ENCODE results near the gene SFI1. TPM values are rescaled to one million over a fixed set of nuclear protein-coding genes. Genes with fewer than 3 reads are reported as not detected.

SFI1 gene
- total RNA-seq, 1 experiment from 2014 or later, result 59.2 TPM

- Mint-ChIP-seq H3K4me1 (ENCODE audit: low read depth, unreplicated experiment) (peaks cover 23% of the 10 kb centered on the region), H3K4me3 (ENCODE audit: low read depth, unreplicated experiment) (peak overlapping the region; percentile 93), H3K36me3 (ENCODE audit: insufficient read depth, unreplicated experiment) (peaks cover 34% of the 10 kb centered on the region), H3K27ac (ENCODE audit: unreplicated experiment) (peak overlapping the region; percentile 99), H3K9me3 (ENCODE audit: low read depth, unreplicated experiment) (no peaks in the 10 kb centered on the region), H3K27me3 (ENCODE audit: unreplicated experiment) (no peaks in the 10 kb centered on the region)
- CTCF ChIA-PET, result interaction anchor here (0.7 to 2.7 kb wide), 3 partner anchors 14 to 308 kb away, joined by 9 to 13 read pairs (median 12); no protein-coding TSS in a partner anchor
- TSS peak; percentile 97 for BruUV-seq (replicated peaks)
- intact Hi-C loops (cut with micrococcal nuclease; ENCODE audit: unreplicated experiment), result loop anchor here (5.0 kb wide), 2 partner anchors 90 to 310 kb away; partner anchors contain the start of genes DEPDC5 and PRR14L
- no peak for DNase-seq
- TF ChIP-seq CTCF (IDR thresholded peaks at IDR 0.05; ENCODE audit: unreplicated experiment), result no peak
Observed at GRCh38 chr22:31662668-31663037, 166.3 kb downstream of the SFI1 start.

Small RNA genes within 50 kb of the gene (microRNA-seq; reads per million reads assigned to microRNA genes)
- gene MIR7109, result not detected

Other genes starting within 250 kb of the SFI1 start
- gene PIK3IP1, start 204.0 kb upstream of the SFI1 start, total RNA-seq (2022), result 6.2 and 7.5 TPM in 2 replicates
- gene PATZ1, start 150.2 kb upstream of the SFI1 start, total RNA-seq (2022), result 35.0 and 35.5 TPM in 2 replicates
- gene DRG1, start 96.9 kb upstream of the SFI1 start, total RNA-seq (2022), result 68.8 and 75.2 TPM in 2 replicates
- 27.3 and 32.0 TPM in 2 replicates for gene EIF4ENIF1, start 6.7 kb upstream of the SFI1 start, total RNA-seq (2022)
- 45.9 and 53.4 TPM in 2 replicates for gene PISD, start 165.7 kb downstream of the SFI1 start, total RNA-seq (2022)

Measured in Calu3 (cell line).